ENCODE data around the gene REPS2.

Gene REPS2

GRCh38 chrX:17038681-17039161 is 92.3 kb downstream of the REPS2 start:
- DNase-seq: no peak

- no peak for DNase-seq
These were observed 93.4 kb downstream of the REPS2 start for GRCh38 chrX:17039826-17040225.

- DNase-seq: no peak
These were observed 94.3 kb downstream of the REPS2 start for GRCh38 chrX:17040711-17041110.

GRCh38 chrX:17042037-17042436 is 95.6 kb downstream of the REPS2 start:
- no peak for DNase-seq

- DNase-seq: peak; percentile 2
These were observed 100.1 kb downstream of the REPS2 start for GRCh38 chrX:17046478-17047097.

GRCh38 chrX:17047224-17047623 is 100.8 kb downstream of the REPS2 start:
- DNase-seq: no peak

- DNase-seq: no peak
These were observed 105.8 kb downstream of the REPS2 start for GRCh38 chrX:17052210-17052609.

GRCh38 chrX:17052793-17053192 is 106.3 kb downstream of the REPS2 start:
- DNase-seq: no peak

- DNase-seq: no peak
These were observed 107.0 kb downstream of the REPS2 start for GRCh38 chrX:17053502-17053901.

GRCh38 chrX:17056868-17057608 is 110.6 kb downstream of the REPS2 start:
- no peak for DNase-seq

GRCh38 chrX:17062065-17062464 is 115.6 kb downstream of the REPS2 start:
- no peak for DNase-seq

- DNase-seq: no peak
These were observed 118.6 kb downstream of the REPS2 start for GRCh38 chrX:17065100-17065499.

GRCh38 chrX:17067534-17067933 is 121.1 kb downstream of the REPS2 start:
- DNase-seq: no peak

- DNase-seq: no peak
These were observed 125.8 kb downstream of the REPS2 start for GRCh38 chrX:17072301-17072700.

- DNase-seq: no peak
These were observed 126.3 kb downstream of the REPS2 start for GRCh38 chrX:17072721-17073230.

GRCh38 chrX:17075004-17075403 is 128.5 kb downstream of the REPS2 start:
- no peak for DNase-seq

GRCh38 chrX:17077361-17077760 is 130.9 kb downstream of the REPS2 start:
- no peak for DNase-seq

GRCh38 chrX:17078031-17078720 is 131.7 kb downstream of the REPS2 start:
- no peak for DNase-seq

GRCh38 chrX:17081511-17081910 is 135.1 kb downstream of the REPS2 start:
- DNase-seq: no peak

- DNase-seq: no peak
These were observed 135.5 kb downstream of the REPS2 start for GRCh38 chrX:17081968-17082367.

- no peak for DNase-seq
These were observed 136.4 kb downstream of the REPS2 start for GRCh38 chrX:17082831-17083230.

GRCh38 chrX:17086317-17086716 is 139.9 kb downstream of the REPS2 start:
- no peak for DNase-seq

- DNase-seq: no peak
These were observed 148.7 kb downstream of the REPS2 start for GRCh38 chrX:17095161-17095560.
